C4-2B (cell line): ENCODE measurements around the gene SPATA13.

Experiments used
- H3K27ac ChIP-seq: fragments of 450-650 bp; 2 replicates; pipeline ENCODE4 v1.5.1; 2017
- ZFX ChIP-seq: fragments of 450-650 bp; IDR thresholded peaks from 2 replicates; pipeline ENCODE4 v1.6.1; 2017
- TF ChIP-seq, protein P1 (sequence below): fragments of 450-650 bp; conservative IDR thresholded peaks from 2 replicates; pipeline ENCODE4 v1.5.1; 2017; ENCODE audit warnings: mild to moderate bottlenecking

SPATA13 gene

DNA sequence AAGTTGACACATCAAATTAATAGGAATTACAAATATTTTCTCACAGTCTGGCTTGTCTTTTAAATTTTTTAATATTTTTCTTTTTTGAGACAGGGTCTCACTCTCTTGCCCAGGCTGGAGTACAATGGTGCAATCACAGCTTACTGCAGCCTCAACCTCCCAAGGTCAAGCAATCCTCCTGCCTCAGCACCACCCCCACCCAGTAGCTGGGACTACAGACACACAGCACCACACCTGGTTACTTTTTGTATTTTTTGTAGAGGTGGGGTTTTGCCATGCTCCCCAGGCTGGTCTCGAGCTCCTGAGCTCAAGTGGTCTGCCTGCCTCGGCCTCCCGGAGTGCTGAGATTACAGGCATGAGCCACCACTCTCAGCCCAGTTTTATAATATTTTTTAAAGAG is 72.0 kb downstream of the SPATA13 start:
- TF ChIP-seq, protein P1, sequence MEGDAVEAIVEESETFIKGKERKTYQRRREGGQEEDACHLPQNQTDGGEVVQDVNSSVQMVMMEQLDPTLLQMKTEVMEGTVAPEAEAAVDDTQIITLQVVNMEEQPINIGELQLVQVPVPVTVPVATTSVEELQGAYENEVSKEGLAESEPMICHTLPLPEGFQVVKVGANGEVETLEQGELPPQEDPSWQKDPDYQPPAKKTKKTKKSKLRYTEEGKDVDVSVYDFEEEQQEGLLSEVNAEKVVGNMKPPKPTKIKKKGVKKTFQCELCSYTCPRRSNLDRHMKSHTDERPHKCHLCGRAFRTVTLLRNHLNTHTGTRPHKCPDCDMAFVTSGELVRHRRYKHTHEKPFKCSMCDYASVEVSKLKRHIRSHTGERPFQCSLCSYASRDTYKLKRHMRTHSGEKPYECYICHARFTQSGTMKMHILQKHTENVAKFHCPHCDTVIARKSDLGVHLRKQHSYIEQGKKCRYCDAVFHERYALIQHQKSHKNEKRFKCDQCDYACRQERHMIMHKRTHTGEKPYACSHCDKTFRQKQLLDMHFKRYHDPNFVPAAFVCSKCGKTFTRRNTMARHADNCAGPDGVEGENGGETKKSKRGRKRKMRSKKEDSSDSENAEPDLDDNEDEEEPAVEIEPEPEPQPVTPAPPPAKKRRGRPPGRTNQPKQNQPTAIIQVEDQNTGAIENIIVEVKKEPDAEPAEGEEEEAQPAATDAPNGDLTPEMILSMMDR, result no peak
- TF ChIP-seq ZFX, result no peak
- no peak overlapping the region for H3K27ac ChIP-seq

DNA sequence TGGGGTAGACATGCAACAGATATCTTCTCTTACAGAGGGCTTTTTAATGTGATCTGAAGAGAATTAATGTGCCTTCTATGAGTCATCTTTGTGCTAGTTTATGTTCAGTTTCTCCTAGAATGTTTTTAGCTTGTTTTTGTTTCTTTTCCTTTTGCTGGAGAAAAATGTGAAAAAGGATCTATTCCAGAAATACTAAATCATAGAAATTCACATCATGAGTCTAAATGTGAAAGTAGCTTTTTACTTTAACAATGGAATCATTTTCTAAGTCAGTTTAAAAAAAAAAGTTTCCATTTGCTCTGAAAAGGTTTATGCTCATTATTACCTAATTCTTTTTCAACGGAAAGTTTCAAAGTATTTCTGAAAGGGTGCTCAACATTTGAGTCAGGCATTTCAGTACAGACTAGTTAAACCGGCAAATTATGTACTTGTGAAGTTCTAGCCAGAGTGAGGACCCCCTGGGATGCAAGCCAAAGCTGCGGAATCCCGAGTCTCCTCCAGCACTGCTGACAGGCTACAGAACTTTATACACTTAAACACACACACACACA is 72.9 kb downstream of the SPATA13 start:
- no peak overlapping the region for H3K27ac ChIP-seq

DNA sequence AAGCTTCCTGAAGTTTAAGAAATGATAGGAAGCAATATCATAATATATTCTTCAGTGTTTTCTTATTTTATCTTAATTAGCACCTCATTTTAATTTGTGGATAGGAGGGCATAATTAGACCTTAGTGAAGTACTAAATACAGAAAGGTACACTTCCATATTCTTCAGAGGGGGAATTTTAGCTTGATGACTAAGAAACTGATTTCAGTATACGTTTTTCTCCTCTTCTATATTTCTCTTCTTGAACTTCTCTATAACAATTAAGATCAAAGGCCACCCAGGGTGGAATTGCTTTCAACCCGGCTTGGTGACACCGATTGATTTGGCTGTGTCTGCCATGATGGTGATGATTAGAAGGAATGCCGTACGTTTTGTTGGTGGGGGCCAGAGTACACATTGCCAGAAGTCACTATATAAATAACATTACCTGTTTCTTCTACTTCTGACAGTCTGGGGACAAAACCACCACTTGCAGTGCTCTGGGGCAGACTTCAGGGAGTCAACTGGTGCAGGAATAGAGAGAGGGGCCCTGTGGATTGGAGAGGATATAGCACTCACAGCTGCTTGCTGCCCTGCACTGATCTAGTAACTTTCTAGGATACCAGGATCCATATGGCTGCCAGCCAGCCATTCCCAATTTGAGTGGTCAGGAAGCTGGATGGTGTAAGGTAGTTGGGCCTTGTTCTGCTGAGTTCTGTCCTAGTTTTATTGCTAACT is 73.8 kb downstream of the SPATA13 start:
- TF ChIP-seq ZFX, result no peak
- TF ChIP-seq, protein P1, result no peak
- H3K27ac ChIP-seq, result no peak overlapping the region

More for the DNA sequence above, 72.9 kb downstream of the SPATA13 start:
- no peak for TF ChIP-seq ZFX
- TF ChIP-seq, protein P1, result no peak

DNA sequence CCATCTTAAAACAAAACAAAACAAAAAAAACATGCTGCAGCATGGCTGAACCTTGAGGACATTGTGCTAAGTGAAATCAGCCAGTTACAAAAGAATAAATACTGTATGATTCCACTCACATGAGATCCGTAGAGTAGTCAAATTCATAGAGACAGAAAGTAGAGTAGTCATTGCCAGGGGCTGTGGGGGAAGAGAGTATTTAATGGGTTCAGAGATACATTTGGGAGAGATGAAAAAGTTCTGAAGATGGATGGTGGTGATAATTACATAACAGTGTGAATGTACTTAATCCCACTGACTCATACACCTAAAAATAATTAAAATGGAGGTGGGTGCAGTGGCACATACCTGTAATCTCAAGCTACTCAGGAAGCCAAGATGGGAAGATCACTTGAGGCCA is 76.8 kb downstream of the SPATA13 start:
- H3K27ac ChIP-seq, result no peak overlapping the region
- TF ChIP-seq, protein P1, result no peak
- no peak for TF ChIP-seq ZFX

DNA sequence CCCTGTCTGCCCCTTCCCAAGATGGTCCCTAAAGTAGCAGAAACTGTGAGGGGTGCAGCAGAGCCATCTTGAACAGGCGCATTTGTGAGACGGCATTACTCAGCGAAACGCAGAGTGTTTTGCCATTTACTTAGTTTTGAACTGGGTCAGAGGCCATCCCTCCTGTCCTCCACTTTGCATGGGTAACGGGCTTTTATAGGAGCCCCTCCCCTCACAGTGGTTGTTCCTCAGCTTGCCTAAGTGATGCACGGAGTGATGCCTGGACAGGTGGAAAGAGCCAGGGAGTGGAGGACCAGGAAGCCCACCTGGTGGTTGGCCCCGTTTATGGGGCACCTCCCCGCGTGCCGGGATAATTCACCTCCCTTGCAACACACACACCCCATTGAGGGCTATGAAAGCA is 80.8 kb downstream of the SPATA13 start:
- no peak overlapping the region for H3K27ac ChIP-seq
- TF ChIP-seq, protein P1, result no peak

DNA sequence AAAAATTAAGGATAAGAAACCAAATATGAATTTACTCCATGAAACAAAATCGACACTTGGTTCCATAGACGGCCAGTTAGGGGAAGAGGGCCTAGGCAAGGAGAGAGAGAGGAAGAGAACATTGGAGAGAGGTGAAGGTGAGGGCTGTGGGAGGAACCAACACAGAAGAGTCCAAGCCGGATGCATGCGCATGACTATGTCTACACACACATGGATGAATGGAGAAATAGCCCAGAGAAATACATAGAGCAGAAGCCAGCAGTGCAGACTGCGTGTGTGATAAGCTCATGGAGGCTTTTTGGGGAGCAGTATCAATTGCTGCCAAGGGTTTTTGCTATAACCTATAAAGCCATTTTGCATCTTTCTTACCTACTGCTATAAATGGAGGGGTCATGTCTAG is 81.6 kb downstream of the SPATA13 start:
- no peak overlapping the region for H3K27ac ChIP-seq
- no peak for TF ChIP-seq ZFX
- TF ChIP-seq, protein P1, result no peak

DNA sequence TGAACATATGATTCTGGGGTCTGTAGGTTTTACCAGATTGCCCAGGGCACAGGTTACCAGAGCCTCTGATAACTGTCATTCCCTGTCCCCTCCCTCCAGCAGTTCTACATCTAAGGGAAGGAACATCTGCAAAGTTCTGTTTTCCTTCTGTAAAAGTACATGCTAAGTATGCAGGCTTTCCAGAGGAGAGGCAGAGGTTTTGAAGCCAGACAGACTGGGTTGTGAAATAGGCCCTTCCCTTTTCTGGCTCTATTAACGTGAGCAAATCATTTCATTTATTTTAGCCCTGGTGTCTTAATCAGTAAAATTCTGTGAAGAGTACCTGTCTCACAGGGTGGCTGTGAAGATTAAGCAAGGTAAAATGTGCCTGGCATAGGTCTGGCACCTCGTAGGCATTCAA is 82.8 kb downstream of the SPATA13 start:
- no peak overlapping the region for H3K27ac ChIP-seq
- TF ChIP-seq, protein P1, result no peak
- no peak for TF ChIP-seq ZFX
